ENCODE measurements around the gene DFFA.
"Not testable (repeated sequence)": the region's sequence is repeated elsewhere in the genome, so short reads cannot be mapped to it uniquely, and the experiment has no call there.

DFFA gene

DNA sequence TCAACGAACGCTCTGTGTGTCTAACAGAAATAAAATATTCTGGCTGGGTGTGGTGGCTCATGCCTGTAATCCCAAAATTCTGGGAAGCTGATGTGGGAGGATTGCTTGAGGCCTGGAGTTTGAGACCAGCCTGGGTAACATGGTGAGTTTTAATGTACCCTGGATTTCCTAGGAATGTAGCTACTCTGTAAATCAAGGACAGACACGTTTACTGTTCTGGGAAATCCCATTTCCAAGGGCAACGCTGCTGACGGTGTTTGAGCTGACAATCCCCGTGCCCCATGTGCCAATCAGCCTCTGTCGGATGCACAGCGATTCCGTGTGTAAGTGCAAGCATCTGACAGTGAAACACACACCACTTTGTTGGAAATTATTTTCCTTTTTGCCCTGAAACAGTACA, 14.5 kb downstream of the DFFA start:
- no peak for DNase-seq (ENCODE audit: low read depth)

- DNase-seq (ENCODE audit: low read depth) = not testable (repeated sequence)
Observed at GRCh38 chr1:10457462-10457861, 14.9 kb downstream of the DFFA start.

DNA sequence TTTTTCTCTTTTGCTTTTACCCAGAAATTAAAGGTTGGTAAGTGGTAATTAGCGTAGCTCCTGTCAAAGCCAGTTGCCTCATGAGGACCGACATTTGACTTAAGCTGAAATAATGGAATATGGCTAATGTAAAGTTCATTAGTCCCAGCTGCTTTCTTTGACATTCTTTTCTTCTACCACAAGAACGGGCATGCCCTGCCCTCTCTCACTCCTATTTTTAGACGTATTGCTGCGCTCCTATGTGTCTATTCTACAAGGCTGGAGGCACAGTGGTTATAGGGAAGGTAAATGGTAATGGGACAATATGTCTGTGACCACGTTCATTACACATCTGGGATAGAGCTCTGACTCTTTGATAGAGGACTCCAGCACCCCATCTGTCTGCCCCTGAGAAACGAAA, 15.7 kb downstream of the DFFA start:
- no peak for DNase-seq (ENCODE audit: low read depth)

DNA sequence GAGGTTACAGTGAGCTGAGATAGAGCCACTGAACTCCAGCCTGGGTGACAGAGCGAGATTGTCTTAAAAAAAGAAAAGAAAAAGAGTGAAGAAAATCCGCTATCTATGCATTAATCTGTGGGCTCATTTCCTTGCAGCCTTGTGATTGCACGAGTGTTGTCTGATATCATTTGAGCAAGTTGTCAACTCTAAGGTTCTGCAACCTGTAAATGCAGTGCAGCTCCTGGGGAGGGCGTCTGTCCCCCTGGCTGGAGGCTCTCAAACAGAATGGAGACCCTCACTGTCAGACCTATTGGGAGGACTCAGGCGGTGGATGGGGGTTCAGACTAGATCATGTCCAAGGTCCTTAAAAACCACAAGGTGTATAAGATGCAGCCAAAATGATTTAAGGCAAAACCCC, 16.3 kb downstream of the DFFA start:
- DNase-seq (ENCODE audit: low read depth) = no peak

DNA sequence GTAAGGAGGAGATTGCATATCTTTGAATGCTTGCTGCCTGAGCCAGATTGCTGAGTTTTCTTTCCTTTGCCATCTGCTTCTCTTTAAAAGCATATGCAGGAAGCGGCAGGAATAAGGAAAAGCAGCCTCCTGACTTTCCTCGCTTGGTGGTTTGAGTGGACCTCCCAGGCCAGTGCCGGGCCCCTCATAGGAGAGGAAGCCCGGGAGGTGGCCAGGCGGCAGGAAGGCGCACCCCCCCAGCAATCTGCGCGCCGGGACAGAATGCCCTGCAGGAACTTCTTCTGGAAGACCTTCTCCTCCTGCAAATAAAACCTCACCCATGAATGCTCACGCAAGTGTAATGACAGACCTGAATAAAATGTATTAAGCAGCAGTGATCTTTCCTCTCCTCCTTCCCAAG, 21.0 kb downstream of the DFFA start:
- DNase-seq (ENCODE audit: low read depth) = peak; percentile 62

GRCh38 chr1:10450836-10451235, 21.5 kb downstream of the DFFA start:
- no peak for DNase-seq (ENCODE audit: low read depth)

DNA sequence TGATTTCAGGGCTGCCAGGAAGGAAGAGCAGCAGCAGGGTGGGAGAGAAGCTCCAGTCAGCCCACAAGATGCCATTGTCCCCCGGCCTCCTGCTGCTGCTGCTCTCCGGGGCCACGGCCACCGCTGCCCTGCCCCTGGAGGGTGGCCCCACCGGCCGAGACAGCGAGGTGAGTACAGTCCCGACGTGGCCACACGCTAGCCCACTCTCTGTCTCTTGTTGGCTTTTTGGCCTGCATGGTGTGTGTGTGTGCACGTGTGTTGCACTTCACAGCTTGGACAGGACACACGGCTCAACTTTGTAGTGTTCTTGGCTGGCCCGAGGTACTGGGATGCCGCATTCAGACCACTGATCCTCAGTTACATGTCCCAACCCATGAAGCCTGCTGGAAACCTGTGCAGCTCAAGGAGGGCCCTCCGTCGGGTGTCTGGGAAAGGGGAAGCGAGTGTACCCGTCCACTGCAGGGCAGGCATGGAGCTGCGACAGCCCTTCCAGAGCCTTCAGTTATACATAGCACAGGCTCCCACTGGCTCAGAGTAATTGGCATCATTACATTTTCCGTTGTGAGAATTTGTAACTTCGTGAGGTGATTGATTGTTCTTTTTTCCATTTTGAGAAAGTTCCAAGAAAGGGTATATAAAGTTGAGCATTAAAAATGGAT, 22.0 kb downstream of the DFFA start:
- DNase-seq (ENCODE audit: low read depth) = no peak

- no peak for DNase-seq (ENCODE audit: low read depth)
Observed at GRCh38 chr1:10449751-10450150, 22.6 kb downstream of the DFFA start, which contains the start of gene CORT. CORT (plus strand) TSS chr1:10450031; CDS start chr1:10450224, 193 bp downstream.

- no peak for DNase-seq (ENCODE audit: low read depth)
Observed at GRCh38 chr1:10446790-10447422, 25.4 kb downstream of the DFFA start.

DNA sequence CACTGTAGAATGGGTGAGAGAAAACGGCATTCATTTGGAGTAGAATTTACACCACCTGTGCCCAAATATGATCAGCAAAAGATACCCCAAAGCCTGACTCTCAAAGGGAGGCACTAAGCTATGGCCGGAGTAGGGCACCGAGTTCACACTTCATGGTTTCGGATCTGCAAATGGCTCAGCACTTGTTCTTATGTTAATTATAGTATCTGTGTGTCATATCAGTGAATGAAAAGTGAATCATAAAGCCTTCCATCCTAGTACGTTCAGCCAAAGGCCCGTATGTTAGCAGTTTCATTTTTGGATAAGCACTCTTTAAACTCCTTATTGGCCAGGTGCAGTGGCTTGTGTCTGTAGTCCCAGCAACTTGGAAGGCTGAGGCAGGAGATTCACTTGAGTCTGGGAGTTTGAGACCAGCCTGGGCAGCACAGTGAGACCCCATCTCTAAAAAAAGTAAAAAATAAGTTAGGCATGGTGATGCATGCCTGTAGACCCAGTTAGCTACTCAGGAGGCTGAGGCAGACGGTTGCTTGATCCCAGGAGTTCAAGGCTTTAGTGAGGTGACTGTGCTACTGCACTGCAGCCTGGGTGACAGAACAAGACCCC, 27.4 kb downstream of the DFFA start:
- DNase-seq (ENCODE audit: low read depth) = peak; percentile 55

DNA sequence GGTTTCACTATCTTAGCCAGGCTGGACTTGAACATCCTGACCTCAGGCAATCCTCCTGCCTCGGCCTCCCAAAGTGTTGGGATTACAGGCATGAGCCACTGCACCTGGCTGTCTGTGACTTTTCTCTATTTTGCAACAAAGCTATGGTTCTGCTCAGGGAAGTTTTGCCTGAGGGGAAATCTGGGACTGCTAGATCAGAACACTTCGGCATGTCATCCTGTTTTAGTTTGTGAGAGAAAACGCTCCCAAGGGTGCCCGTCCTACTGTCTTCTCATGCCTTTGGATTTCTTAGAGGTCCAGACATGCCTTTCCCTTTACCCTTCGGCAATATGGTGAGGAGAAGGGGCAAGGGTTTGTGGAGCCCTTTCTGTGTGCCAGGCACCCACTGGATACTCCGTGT, 28.1 kb downstream of the DFFA start:
- no peak for DNase-seq (ENCODE audit: low read depth)

- no peak for DNase-seq (ENCODE audit: low read depth)
Observed at GRCh38 chr1:10440794-10441193, 31.5 kb downstream of the DFFA start.

- DNase-seq (ENCODE audit: low read depth) = no peak
Observed at GRCh38 chr1:10440305-10440704, 32.0 kb downstream of the DFFA start.

DNA sequence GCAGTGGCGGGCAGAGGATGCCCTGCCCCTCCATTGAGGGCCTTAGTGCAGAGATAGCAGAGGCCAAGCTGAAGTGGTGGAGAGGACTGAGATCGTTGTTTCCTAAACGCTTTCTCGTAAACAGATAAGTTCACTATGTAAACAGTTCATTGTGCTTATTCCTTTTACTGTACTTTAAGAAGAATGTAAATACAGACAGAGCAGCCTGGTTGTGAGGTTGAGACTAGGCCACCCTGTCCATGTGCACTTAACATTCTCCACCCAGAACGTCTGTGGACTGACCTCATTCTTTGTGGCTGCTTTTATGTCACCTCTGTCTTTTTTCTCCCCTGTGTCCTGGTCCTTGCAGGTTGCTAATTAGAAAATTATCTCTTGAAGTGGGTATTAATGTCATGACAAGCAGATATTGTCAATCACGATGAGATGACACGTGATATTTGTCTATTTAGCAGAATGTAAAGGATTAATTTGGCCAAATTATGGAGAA, 33.6 kb downstream of the DFFA start:
- no peak for DNase-seq (ENCODE audit: low read depth)

- DNase-seq (ENCODE audit: low read depth) = no peak
Observed at GRCh38 chr1:10437052-10437451, 35.3 kb downstream of the DFFA start.

- no peak for DNase-seq (ENCODE audit: low read depth)
Observed at GRCh38 chr1:10434590-10434989, 37.7 kb downstream of the DFFA start.

DNA sequence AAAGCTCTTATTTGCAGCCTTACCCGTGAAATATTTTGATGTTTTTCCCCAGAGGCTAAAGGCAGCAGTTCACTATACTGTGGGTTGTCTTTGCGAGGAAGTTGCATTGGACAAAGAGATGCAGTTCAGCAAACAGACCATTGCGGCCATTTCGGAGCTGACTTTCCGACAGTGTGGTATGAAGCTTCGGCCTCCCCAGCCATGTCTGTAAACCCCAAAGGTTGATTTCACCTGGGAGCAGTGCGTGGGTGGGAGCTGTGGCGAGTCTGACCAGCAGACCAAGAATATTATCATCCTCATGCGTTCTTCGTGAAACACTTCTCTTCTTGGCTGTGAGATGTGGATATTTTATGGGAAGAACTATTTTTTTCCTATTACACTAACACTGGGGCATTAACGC, 38.5 kb downstream of the DFFA start:
- no peak for DNase-seq (ENCODE audit: low read depth)

GRCh38 chr1:10432910-10433700, 39.2 kb downstream of the DFFA start:
- no peak for DNase-seq (ENCODE audit: low read depth)

GRCh38 chr1:10431070-10431730, 41.1 kb downstream of the DFFA start:
- peak; percentile 55 for DNase-seq (ENCODE audit: low read depth)

GRCh38 chr1:10430216-10431069, 41.9 kb downstream of the DFFA start, which contains the start of gene CENPS:
CENPS (plus strand) TSS chr1:10430433; CDS start chr1:10430518, 85 bp downstream.
- DNase-seq (ENCODE audit: low read depth) = peak; percentile 89

DNA sequence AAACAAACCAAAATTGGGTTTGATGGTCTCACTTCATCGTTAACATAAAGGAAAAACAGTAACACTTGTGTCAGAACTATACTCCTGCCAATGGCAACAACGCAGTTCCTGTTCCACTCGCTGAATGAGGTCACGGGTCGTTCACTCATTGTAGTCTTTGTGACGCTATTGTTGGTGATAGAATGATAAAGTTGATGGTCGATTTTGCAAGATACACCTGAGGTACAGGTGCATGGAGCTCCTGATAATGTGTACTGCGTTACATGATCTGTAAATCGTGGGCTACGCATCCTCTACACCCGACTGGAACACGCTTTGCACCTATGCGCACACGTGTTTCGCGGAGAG, 42.5 kb downstream of the DFFA start:
- peak; percentile 20 for DNase-seq (ENCODE audit: low read depth)
